ENCODE measurements around the gene LIN28A.
"Not testable (repeated sequence)": the region's sequence is repeated elsewhere in the genome, so short reads cannot be mapped to it uniquely, and the experiment has no call there.

The LIN28A gene

DNA sequence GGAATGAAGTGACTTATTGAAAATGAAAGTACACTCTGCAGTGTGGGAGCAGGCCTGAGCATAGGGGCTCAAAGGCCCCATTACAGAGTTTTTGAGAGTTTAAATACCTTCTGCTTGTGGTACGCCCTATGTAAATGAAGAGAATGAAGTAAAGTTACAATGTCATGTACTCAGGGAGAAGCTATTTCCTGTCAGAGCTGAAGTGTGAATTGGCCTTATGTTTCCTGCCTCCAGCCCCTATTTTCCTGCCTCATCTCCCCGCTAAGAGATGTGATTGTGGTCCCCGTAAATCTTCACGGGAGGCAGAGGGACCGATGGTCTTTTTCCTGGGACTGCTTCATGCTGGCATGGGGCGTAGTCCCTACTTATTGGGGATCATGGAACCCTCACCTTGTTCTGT lies 35.5 kb upstream of the LIN28A start:
- Mint-ChIP-seq H3K4me1 (ENCODE audit: low read depth) (peaks cover 90% of the 10 kb centered on the region), H3K4me3 (no peak overlapping the region), H3K36me3 (ENCODE audit: low read depth) (no peaks in the 10 kb centered on the region), H3K27ac (peak overlapping the region; percentile 81), H3K27me3 (no peaks in the 10 kb centered on the region), H3K9me3 (peaks cover 3% of the 10 kb centered on the region)
- DNase-seq = no peak

DNA sequence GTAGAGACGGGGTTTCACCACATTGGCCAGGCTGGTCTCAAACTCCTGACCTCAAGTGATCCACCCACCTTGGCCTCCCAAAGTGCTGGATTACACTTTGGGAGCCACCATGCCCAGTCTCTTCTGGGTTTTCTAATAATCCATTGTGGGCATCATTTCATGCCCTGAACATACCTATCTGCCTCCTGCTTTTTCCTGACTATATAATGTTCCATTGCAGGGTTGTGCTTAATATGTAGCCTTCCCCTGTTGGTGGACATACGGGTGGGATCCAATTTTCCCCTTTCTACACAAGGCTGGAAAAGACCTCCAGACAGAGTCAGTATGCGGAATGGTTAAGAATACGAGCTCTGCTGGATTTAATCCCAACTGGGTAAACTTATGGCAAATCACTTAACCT lies 34.6 kb upstream of the LIN28A start:
- no peak overlapping the region for H3K27ac Mint-ChIP-seq
- H3K27me3 Mint-ChIP-seq = no peaks in the 10 kb centered on the region
- H3K9me3 Mint-ChIP-seq = peaks cover 3% of the 10 kb centered on the region
- H3K4me3 Mint-ChIP-seq = no peak overlapping the region
- peaks cover 86% of the 10 kb centered on the region for H3K4me1 Mint-ChIP-seq (ENCODE audit: low read depth)
- no peaks in the 10 kb centered on the region for H3K36me3 Mint-ChIP-seq (ENCODE audit: low read depth)
- DNase-seq = no peak

DNA sequence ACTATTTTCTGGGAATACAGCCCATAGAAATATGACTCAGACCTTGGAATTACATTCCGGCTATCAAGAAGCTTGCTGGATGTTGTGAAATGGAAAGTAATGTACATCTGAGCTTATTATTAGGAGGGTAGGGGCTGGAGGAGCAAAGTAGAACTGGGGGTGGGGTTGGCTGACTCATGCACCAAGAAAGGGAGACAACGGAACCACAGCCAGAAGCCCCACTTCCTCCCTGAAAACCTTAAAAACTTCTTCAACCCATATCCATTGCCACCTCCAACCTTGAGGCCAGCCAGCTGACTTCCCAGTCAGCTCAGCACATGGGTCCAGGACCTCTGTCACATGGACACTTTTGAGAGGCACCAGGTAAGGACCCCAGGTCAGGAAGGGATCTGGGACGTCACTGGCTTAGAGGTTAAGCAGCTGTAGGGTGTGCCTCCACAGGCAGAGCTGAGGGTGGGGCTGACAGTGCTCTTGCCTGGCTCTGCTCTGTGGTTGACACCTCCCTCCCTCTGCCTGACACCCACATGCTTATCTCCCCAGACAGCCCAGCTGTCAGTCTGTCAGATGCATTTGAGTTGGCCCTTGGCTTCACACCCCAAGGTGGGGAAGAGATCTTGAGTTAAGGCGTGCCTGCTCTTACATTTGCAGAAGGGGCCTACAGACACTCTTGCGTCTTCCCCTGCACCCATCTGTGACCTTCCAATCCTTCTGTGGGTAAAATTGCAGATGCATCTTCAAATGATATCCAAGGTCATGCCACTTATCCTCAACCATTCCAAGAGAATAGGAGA lies 32.3 kb upstream of the LIN28A start:
- peaks cover 3% of the 10 kb centered on the region for H3K9me3 Mint-ChIP-seq
- H3K4me3 Mint-ChIP-seq = peak overlapping the region; percentile 30
- H3K4me1 Mint-ChIP-seq (ENCODE audit: low read depth) = peaks cover 65% of the 10 kb centered on the region
- DNase-seq = peak; percentile 82
- H3K27ac Mint-ChIP-seq = peak overlapping the region; percentile 72
- no peaks in the 10 kb centered on the region for H3K27me3 Mint-ChIP-seq
- no peaks in the 10 kb centered on the region for H3K36me3 Mint-ChIP-seq (ENCODE audit: low read depth)

DNA sequence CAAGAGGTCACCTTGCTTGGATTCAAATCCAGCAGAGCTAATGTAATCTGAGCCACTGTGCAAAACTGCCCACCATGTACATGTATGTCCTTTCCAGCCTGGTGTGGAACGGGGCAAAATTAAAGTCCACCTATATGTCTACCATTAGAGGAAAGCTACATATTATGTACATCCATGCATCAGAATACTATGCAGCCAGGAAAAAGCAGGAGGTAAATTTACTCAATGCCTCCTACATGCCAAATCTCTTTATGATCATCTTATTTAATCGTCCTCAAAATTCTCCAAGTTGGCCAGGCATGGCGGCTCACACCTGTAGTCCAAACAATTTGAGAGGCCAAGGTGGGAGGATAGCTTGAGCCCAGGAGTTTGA lies 31.8 kb upstream of the LIN28A start:
- H3K9me3 Mint-ChIP-seq = peaks cover 3% of the 10 kb centered on the region
- H3K27me3 Mint-ChIP-seq = no peaks in the 10 kb centered on the region
- H3K4me3 Mint-ChIP-seq = no peak overlapping the region
- DNase-seq = no peak
- no peaks in the 10 kb centered on the region for H3K36me3 Mint-ChIP-seq (ENCODE audit: low read depth)
- H3K4me1 Mint-ChIP-seq (ENCODE audit: low read depth) = peaks cover 59% of the 10 kb centered on the region
- no peak overlapping the region for H3K27ac Mint-ChIP-seq

DNA sequence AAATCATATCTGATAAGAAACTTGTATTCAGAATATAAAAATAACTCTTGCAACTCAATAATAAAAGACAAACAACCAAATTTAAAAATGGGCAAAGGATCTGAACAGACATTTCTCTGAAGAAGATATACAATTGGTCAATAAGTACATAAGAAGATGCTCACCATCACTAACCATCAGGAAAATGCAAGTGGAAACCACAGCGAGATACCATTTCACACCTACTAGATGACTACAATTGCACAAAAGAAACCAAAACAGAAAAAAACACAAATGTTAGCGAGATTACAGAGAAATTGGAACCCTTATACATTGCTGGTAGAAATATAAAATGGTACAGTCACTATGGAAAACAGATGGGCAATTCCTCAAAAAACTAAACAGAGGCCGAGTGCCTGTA lies 26.5 kb upstream of the LIN28A start:
- H3K4me1 Mint-ChIP-seq (ENCODE audit: low read depth) = peaks cover 47% of the 10 kb centered on the region
- H3K4me3 Mint-ChIP-seq = no peak overlapping the region
- no peaks in the 10 kb centered on the region for H3K27me3 Mint-ChIP-seq
- no peaks in the 10 kb centered on the region for H3K36me3 Mint-ChIP-seq (ENCODE audit: low read depth)
- no peak for DNase-seq
- H3K27ac Mint-ChIP-seq = no peak overlapping the region
- no peaks in the 10 kb centered on the region for H3K9me3 Mint-ChIP-seq

DNA sequence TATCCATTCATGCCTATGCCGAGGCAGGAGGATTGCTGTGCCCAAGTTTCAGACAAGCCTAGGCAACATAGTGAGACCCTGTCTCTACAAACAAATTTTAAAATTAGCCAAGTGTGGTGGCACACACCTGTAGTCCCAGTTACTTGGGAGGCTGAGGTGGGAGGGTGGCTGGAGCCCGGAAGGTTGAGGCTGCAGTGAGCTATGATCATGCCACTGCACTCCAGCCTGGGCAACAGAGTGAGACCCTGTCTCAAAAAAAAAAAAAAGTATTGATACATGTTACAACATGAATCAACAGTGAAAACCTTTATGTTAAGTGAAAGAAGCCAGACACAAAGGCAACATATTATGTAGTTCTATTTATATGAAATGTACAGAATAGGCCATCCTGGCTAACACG lies 25.6 kb upstream of the LIN28A start:
- H3K9me3 Mint-ChIP-seq; H3K36me3 Mint-ChIP-seq (ENCODE audit: low read depth); H3K27ac Mint-ChIP-seq; DNase-seq; H3K27me3 Mint-ChIP-seq: not testable (repeated sequence)
- Mint-ChIP-seq H3K4me3 (peak overlapping the region; percentile 4), H3K4me1 (ENCODE audit: low read depth) (peaks cover 52% of the 10 kb centered on the region)

DNA sequence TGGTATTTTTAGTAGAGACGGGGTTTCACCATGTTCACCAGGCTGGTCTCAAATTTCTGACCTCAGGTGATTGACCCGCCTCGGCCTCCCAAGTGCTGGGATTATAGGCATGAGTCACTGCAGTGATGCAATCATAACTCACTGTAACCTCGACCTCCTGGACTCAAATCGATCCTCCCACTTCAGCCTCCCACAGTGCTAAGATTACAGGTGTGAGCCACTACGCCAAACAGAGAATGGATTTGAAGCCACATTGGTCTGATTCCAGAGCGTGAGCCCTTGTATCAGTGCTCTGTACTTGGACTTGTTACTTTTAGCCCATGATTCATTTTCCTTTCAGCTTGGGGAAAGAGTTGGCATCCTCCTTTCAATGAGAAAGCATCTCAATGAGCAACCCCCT lies 23.2 kb upstream of the LIN28A start:
- Mint-ChIP-seq H3K36me3 (ENCODE audit: low read depth) (no peaks in the 10 kb centered on the region), H3K27ac (no peak overlapping the region), H3K9me3 (no peaks in the 10 kb centered on the region), H3K4me1 (ENCODE audit: low read depth) (peaks cover 55% of the 10 kb centered on the region), H3K27me3 (no peaks in the 10 kb centered on the region), H3K4me3 (no peak overlapping the region)
- DNase-seq = no peak

DNA sequence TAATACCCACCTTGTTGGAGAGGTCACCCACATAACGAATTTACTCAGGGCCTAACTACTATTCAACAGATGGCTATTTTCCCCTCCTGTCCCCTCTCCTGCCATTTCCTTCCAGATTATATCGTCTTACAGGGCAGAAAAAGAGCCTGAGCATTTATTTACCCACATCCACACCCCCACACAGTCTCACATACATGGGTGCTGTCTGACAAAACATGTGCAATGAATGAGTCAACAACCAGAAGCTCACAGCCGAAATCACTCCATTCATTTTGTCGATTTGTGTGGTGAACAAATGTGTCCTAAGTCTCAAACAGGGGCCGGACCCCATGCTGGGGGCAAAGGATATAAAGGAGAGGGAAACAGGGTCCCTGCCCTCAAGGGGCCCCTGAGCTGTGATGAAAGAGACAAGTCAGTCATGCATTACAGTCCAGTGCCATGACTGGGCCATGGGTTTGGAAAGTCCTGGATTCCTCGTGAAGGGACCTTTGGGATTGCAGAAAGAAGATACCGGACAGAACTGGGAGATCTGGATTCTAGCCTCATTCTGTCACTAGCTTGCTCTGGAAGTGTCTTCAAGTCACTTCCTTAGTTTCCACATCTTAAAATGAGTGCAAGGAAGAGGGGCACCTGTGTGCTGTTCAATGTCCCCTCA lies 21.7 kb upstream of the LIN28A start:
- Mint-ChIP-seq H3K4me3 (no peak overlapping the region), H3K9me3 (no peaks in the 10 kb centered on the region), H3K4me1 (ENCODE audit: low read depth) (peaks cover 55% of the 10 kb centered on the region), H3K36me3 (ENCODE audit: low read depth) (no peaks in the 10 kb centered on the region), H3K27ac (no peak overlapping the region), H3K27me3 (no peaks in the 10 kb centered on the region)
- DNase-seq = no peak

DNA sequence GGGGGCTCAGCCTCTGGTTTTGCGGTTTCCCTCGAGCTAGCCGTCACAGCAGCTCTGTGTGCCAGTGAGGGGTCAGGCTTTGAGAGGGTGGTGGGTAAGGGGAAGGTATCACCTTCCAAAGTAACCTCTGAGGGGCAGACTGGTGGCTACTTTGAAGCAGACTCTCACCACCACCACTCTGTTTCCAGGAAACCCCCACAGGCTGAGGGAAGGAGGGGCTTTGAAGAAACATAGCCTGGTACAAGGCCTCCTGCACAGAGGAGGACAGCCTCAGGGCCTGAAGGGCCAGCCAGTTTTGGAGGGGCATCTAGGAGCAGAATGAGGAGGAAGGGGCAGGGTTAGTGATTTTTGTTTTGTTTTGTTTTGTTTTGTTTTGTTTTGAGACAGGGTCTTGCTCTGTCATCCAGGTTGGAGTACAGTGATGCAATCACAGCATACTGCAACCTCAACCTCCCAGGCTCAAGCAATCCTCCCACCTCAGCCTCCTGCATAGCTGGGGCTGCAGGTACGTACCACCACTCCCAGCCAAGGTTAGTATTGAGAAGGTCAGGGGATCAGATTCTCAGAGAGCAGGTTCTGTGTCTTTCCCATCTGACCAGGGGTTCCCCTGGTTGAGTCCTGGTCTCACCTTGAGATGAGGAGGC lies 20.9 kb upstream of the LIN28A start:
- H3K27me3 Mint-ChIP-seq = no peaks in the 10 kb centered on the region
- no peaks in the 10 kb centered on the region for H3K36me3 Mint-ChIP-seq (ENCODE audit: low read depth)
- H3K4me3 Mint-ChIP-seq = no peak overlapping the region
- no peaks in the 10 kb centered on the region for H3K9me3 Mint-ChIP-seq
- DNase-seq = no peak
- no peak overlapping the region for H3K27ac Mint-ChIP-seq
- H3K4me1 Mint-ChIP-seq (ENCODE audit: low read depth) = peaks cover 47% of the 10 kb centered on the region

DNA sequence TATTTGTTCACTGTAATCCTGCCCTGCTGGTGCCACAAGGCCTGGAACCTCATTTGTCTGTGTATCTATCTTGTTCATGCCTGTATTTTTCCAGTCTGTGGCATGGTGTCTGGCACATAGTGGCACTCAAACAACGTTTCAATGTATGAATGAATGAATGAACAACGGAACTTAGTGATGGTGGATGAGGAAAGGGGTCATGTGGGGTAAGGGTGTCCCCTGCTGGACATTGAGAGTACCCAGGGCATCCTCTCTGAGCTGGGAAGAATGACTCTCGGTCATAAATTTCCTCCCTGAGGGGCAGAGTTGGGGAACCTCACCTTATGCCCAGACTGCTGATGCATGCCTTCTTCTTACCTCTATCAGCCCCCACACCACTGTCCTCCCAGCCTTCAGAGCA lies 19.2 kb upstream of the LIN28A start:
- no peak for DNase-seq
- Mint-ChIP-seq H3K4me1 (ENCODE audit: low read depth) (peaks cover 36% of the 10 kb centered on the region), H3K9me3 (no peaks in the 10 kb centered on the region), H3K36me3 (ENCODE audit: low read depth) (no peaks in the 10 kb centered on the region), H3K27me3 (no peaks in the 10 kb centered on the region), H3K27ac (no peak overlapping the region), H3K4me3 (no peak overlapping the region)

DNA sequence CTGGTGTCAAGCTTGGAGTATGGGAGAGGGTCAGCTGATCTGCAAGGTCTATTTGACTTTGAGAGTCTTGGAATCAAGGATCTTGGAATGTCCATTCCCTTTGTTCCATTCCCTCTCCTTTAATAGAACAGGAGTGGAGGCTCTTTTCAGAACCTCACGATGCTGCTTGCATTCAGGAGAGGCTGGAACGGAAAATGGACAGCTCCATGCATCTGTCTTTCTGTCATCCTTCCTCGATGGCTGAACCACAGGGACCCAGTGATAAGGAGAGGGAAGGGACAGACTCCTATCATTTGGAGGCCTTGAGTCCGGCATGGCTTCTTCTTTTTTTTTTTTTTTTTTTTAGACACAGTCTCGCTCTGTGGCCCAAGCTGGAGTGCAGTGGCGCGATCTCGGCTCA lies 14.9 kb upstream of the LIN28A start:
- peaks cover 16% of the 10 kb centered on the region for H3K4me1 Mint-ChIP-seq (ENCODE audit: low read depth)
- H3K27ac Mint-ChIP-seq = no peak overlapping the region
- H3K27me3 Mint-ChIP-seq = no peaks in the 10 kb centered on the region
- H3K4me3 Mint-ChIP-seq = no peak overlapping the region
- H3K36me3 Mint-ChIP-seq (ENCODE audit: low read depth) = no peaks in the 10 kb centered on the region
- DNase-seq = no peak
- H3K9me3 Mint-ChIP-seq = no peaks in the 10 kb centered on the region

DNA sequence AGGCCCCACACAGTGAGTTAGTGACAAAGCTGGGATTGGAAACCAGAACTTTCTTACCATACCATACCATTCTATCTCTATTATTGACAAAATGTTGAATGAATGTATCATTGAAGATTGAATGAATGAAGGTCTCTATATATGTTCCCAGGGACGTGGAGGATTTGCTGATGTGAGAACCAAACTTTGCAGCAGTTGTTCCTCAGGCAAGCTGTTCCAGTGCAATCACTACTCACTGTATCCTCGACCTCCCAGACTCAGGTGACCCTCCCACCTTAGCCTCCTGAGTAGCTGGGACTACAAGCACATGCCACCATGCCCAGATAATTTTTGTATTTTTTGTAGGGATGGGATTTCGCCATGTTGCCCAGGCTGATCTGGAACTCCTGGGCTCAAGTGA lies 11.6 kb upstream of the LIN28A start:
- H3K9me3 Mint-ChIP-seq = no peaks in the 10 kb centered on the region
- H3K27ac Mint-ChIP-seq = no peak overlapping the region
- peaks cover 17% of the 10 kb centered on the region for H3K27me3 Mint-ChIP-seq
- H3K36me3 Mint-ChIP-seq (ENCODE audit: low read depth) = no peaks in the 10 kb centered on the region
- H3K4me3 Mint-ChIP-seq = no peak overlapping the region
- H3K4me1 Mint-ChIP-seq (ENCODE audit: low read depth) = peaks cover 7% of the 10 kb centered on the region
- no peak for DNase-seq

DNA sequence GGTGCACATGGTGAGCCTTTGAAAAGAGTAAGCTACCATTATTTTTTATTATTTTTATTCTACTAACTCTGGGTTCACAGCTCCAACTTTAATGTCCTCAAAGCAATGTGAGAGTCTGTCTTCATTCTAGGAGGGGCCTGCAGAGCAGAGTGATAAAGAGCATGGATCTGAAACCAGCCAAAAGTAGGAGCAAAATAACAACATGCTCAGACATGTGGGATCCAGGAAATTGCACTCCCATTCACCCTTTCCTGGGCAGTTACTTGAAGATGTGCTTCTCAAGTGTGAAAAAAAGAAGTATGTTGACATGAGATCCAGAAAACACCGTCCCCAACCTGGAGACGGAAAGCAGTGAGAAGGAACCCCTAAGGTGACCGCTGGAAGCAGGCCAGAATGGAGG lies 8.7 kb upstream of the LIN28A start:
- Mint-ChIP-seq H3K27me3 (peaks cover 23% of the 10 kb centered on the region), H3K27ac (no peak overlapping the region), H3K4me1 (ENCODE audit: low read depth) (peaks cover 4% of the 10 kb centered on the region), H3K4me3 (no peak overlapping the region), H3K36me3 (ENCODE audit: low read depth) (no peaks in the 10 kb centered on the region), H3K9me3 (no peaks in the 10 kb centered on the region)
- DNase-seq = no peak

DNA sequence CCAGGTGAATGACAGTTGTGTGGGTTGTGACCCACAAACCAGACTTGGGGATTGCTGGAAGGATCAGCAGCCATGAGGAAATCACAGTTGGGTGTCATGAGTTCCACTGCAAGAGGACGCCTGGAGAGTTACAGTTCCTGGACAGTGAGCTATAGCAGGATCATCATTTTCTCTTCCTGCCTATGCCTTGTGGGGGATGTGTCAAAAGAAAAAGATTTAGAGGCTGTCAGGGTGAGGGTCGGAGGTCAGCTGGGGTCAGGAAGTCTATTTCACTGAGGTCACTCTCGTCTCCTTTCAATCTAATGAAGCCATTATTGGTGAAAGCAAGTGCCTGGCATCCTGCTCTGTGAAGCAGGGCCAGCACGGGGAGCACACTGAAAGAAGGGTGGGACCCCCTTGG lies 7.0 kb upstream of the LIN28A start:
- no peaks in the 10 kb centered on the region for H3K36me3 Mint-ChIP-seq (ENCODE audit: low read depth)
- H3K9me3 Mint-ChIP-seq = no peaks in the 10 kb centered on the region
- no peak overlapping the region for H3K4me3 Mint-ChIP-seq
- H3K27ac Mint-ChIP-seq = no peak overlapping the region
- peaks cover 26% of the 10 kb centered on the region for H3K27me3 Mint-ChIP-seq
- peaks cover 3% of the 10 kb centered on the region for H3K4me1 Mint-ChIP-seq (ENCODE audit: low read depth)
- DNase-seq = no peak

DNA sequence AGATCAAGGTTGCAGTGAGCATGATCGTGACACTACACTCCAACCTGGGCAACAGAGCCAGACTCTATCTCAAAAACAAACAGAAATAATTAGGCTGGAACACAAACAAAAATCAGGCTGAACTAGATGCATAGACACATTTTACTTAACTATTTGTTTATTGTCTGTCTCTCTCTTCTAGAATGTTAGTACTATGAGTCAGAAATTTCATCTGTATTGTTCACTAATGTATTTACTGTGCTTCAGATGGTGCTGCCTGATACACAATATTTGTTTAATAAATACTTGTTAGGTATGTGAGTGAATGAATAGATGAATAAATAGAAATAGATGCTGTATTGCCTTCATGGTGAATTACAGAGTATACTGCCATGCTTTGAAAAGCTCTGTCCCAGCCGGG lies 6.0 kb upstream of the LIN28A start:
- Mint-ChIP-seq H3K9me3 (no peaks in the 10 kb centered on the region), H3K36me3 (ENCODE audit: low read depth) (no peaks in the 10 kb centered on the region), H3K27ac (no peak overlapping the region), H3K4me1 (ENCODE audit: low read depth) (peaks cover 13% of the 10 kb centered on the region), H3K4me3 (no peak overlapping the region), H3K27me3 (peaks cover 36% of the 10 kb centered on the region)
- no peak for DNase-seq
